ENCODE measurements around the gene KCNK4. TPM values are rescaled to one million over a fixed set of nuclear protein-coding genes. Genes with fewer than 3 reads are reported as not detected.
A peak's percentile ranks its signal among the peaks of the same experiment; 100 is the strongest.

The KCNK4 gene
- total RNA-seq, 1 donor from 2014 or later = 0.52 TPM

- Mint-ChIP-seq H3K27me3 (ENCODE audit: low read depth, unreplicated experiment) (peaks cover 66% of the 10 kb centered on the region), H3K27ac (ENCODE audit: unreplicated experiment) (no peak overlapping the region), H3K4me1 (ENCODE audit: low read depth, unreplicated experiment) (peaks cover 10% of the 10 kb centered on the region), H3K4me3 (ENCODE audit: unreplicated experiment) (peak overlapping the region; percentile 45), H3K9me3 (ENCODE audit: unreplicated experiment) (no peaks in the 10 kb centered on the region), H3K36me3 (ENCODE audit: low read depth, unreplicated experiment) (no peaks in the 10 kb centered on the region)
- peaks cover 71% of the 10 kb centered on the region for H3K27me3 ChIP-seq (ENCODE audit: insufficient read depth, low read length)
- no peak for DNase-seq (ENCODE audit: low read depth)
- peaks cover 11% of the 10 kb centered on the region for H4K20me1 ChIP-seq (ENCODE audit: insufficient read depth, low read length)
- H3K36me3 ChIP-seq (ENCODE audit: insufficient read depth, low read length) = no peaks in the 10 kb centered on the region
- no peaks in the 10 kb centered on the region for H3K9me3 ChIP-seq (ENCODE audit: insufficient read depth, low read depth, low read length)
- no peak overlapping the region for H3K9ac ChIP-seq (ENCODE audit: low read length)
- H3K4me1 ChIP-seq (ENCODE audit: insufficient read depth, low read length) = peaks cover 11% of the 10 kb centered on the region
- no peak overlapping the region for H3K27ac ChIP-seq (ENCODE audit: low read depth, low read length)
- FAIRE-seq = no peak
- no peak overlapping the region for H2AFZ ChIP-seq (ENCODE audit: low read depth, low read length)
- no peak overlapping the region for H3K4me2 ChIP-seq (ENCODE audit: low read length)
- no peaks in the 10 kb centered on the region for H3K79me2 ChIP-seq (ENCODE audit: insufficient read depth, low read length)
- TF ChIP-seq CTCF (IDR thresholded peaks at IDR 0.05; ENCODE audit: insufficient read depth, low read depth, low read length) = no peak
- TF ChIP-seq EZH2 (IDR thresholded peaks at IDR 0.05; ENCODE audit: insufficient read depth, low read length) = peak; percentile 72
- no peak overlapping the region for H3K4me3 ChIP-seq (ENCODE audit: insufficient read depth, low read depth, low read length)
Observed at GRCh38 chr11:64297699-64298358, 6.7 kb downstream of the KCNK4 start.

- Histone ChIP-seq H2AFZ (ENCODE audit: low read depth, low read length) (peak overlapping the region; percentile 60), H3K9me3 (ENCODE audit: insufficient read depth, low read depth, low read length) (no peaks in the 10 kb centered on the region), H4K20me1 (ENCODE audit: insufficient read depth, low read length) (peaks cover 6% of the 10 kb centered on the region), H3K36me3 (ENCODE audit: insufficient read depth, low read length) (no peaks in the 10 kb centered on the region), H3K27me3 (ENCODE audit: insufficient read depth, low read length) (peaks cover 60% of the 10 kb centered on the region), H3K9ac (ENCODE audit: low read length) (no peak overlapping the region), H3K79me2 (ENCODE audit: insufficient read depth, low read length) (no peaks in the 10 kb centered on the region), H3K4me3 (ENCODE audit: insufficient read depth, low read depth, low read length) (peak overlapping the region; percentile 5), H3K4me1 (ENCODE audit: insufficient read depth, low read length) (peaks cover 11% of the 10 kb centered on the region), H3K27ac (ENCODE audit: low read depth, low read length) (no peak overlapping the region), H3K4me2 (ENCODE audit: low read length) (peak overlapping the region; percentile 81)
- H3K27ac Mint-ChIP-seq (ENCODE audit: unreplicated experiment) = no peak overlapping the region
- no peak for DNase-seq (ENCODE audit: low read depth)
- H3K9me3 Mint-ChIP-seq (ENCODE audit: unreplicated experiment) = no peaks in the 10 kb centered on the region
- H3K4me3 Mint-ChIP-seq (ENCODE audit: unreplicated experiment) = no peak overlapping the region
- H3K27me3 Mint-ChIP-seq (ENCODE audit: low read depth, unreplicated experiment) = peaks cover 60% of the 10 kb centered on the region
- H3K36me3 Mint-ChIP-seq (ENCODE audit: low read depth, unreplicated experiment) = no peaks in the 10 kb centered on the region
- no peak for FAIRE-seq
- TF ChIP-seq CTCF (IDR thresholded peaks at IDR 0.05; ENCODE audit: insufficient read depth, low read depth, low read length) (no peak), EZH2 (IDR thresholded peaks at IDR 0.05; ENCODE audit: insufficient read depth, low read length) (peak; percentile 57)
- peaks cover 10% of the 10 kb centered on the region for H3K4me1 Mint-ChIP-seq (ENCODE audit: low read depth, unreplicated experiment)
Observed at GRCh38 chr11:64298966-64299846, 8.1 kb downstream of the KCNK4 start.

Data from astrocyte (in vitro differentiated cells and primary cell).